ENCODE measurements around the gene PALMD. TPM values are rescaled to one million over a fixed set of nuclear protein-coding genes. Genes with fewer than 3 reads are reported as not detected.

Gene PALMD
- 19.4 and 78.2 TPM in 2 replicates for total RNA-seq

GRCh38 chr1:99645699-99646531 lies at the start of gene PALMD:
Gene PALMD, plus strand, starts transcription at chr1:99646113. Its CDS starts 205 bp downstream, at chr1:99646318.

Other genes starting within 250 kb of the PALMD start
- gene FRRS1, start 120.5 kb downstream of the PALMD start, total RNA-seq = 37.1 and 39.4 TPM in 2 replicates
- gene AGL, start 204.2 kb downstream of the PALMD start, total RNA-seq = 15.2 and 22.6 TPM in 2 replicates

Measured in aortic smooth muscle cell (primary cell).